H1 (cell line): ENCODE measurements around the gene YARS2. TPM values are rescaled to one million over a fixed set of nuclear protein-coding genes. Genes with fewer than 3 reads are reported as not detected.

Experiments
- CTCF ChIA-PET: fragments of 300-600 bp; sonication (Branson Sonifier 250); formaldehyde crosslinking; loops from one replicate; lab custom pipeline; 2021; ENCODE audit not compliant: partially characterized antibody; lab: Charles Lee
- POLR2A ChIA-PET: fragments of 300-600 bp; sonication (Branson Sonifier 250); formaldehyde crosslinking; loops from one replicate; lab custom pipeline; 2021; ENCODE audit warnings: inconsistent platforms; ENCODE audit not compliant: partially characterized antibody; lab: Charles Lee
- DNase-seq, 2 experiments: peaks; one replicate each; pipeline versions ENCODE4 v3.0.0 to v3.0.0-alpha.2; 2010 to 2022; ENCODE audit warnings: low spot score in 2 of 2, low read depth in 1 of 2, mixed read lengths in 1 of 2
- FAIRE-seq: peaks from 2 replicates; lab custom pipeline; 2011; peaks lifted over from hg19 to GRCh38; lab: Jason Lieb, UNC
- H2AFZ ChIP-seq: 2 replicates; pipeline ENCODE4 v1.8.1; 2012; ENCODE audit warnings: low read length, inconsistent platforms
- H2AK5ac ChIP-seq: 2 replicates; pipeline ENCODE4 v1.6.1; 2013; ENCODE audit warnings: low read depth, low read length
- H2BK120ac ChIP-seq: replicated peaks from 2 replicates; pipeline ENCODE3; 2013; ENCODE audit warnings: low read depth, low read length, inconsistent platforms
- H2BK12ac ChIP-seq: 2 replicates; pipeline ENCODE4 v1.6.1; 2013; ENCODE audit warnings: low read depth, low read length
- H2BK15ac ChIP-seq: 2 replicates; pipeline ENCODE4 v1.6.1; 2013; ENCODE audit warnings: low read length
- H2BK20ac ChIP-seq: 2 replicates; pipeline ENCODE4 v1.6.1; 2013; ENCODE audit warnings: low read length
- H2BK5ac ChIP-seq: 2 replicates; pipeline ENCODE4 v1.6.1; 2013; ENCODE audit warnings: low read depth, low read length
- H3K14ac ChIP-seq: 2 replicates; pipeline ENCODE4 v1.6.1; 2013; ENCODE audit warnings: inconsistent platforms; ENCODE audit not compliant: insufficient read length
- H3K18ac ChIP-seq: 2 replicates; pipeline ENCODE4 v1.6.1; 2013; ENCODE audit warnings: low read length; ENCODE audit errors: extremely low read depth
- H3K23ac ChIP-seq: 2 replicates; pipeline ENCODE4 v1.6.1; 2013; ENCODE audit warnings: inconsistent platforms; ENCODE audit not compliant: insufficient read length
- H3K23me2 ChIP-seq: 2 replicates; pipeline ENCODE4 v1.6.1; 2013; ENCODE audit warnings: low read depth, low read length
- H3K27ac ChIP-seq: 2 replicates; pipeline ENCODE4 v1.6.1; 2011; ENCODE audit warnings: low read depth, low read length, inconsistent platforms
- H3K27me3 ChIP-seq, 4 experiments: replicated peaks in 1 of 4; 1 replicate in 1 of 4; 2 replicates in 3 of 4; pipeline versions ENCODE4 v1.6.1 to v1.8.1; 2011 to 2013; ENCODE audit warnings: low read length in 3 of 4, mild to moderate bottlenecking in 3 of 4, inconsistent platforms in 2 of 4, mixed read lengths in 2 of 4, moderate library complexity in 1 of 4; ENCODE audit not compliant: control insufficient read depth in 3 of 4, insufficient read depth in 3 of 4; ENCODE audit errors: extremely low read depth in 1 of 4
- H3K36me3 ChIP-seq, 4 experiments: 2 replicates each; pipeline versions ENCODE4 v1.6.1 to v1.8.1; 2011 to 2013; ENCODE audit warnings: mild to moderate bottlenecking in 4 of 4, low read length in 3 of 4, moderate library complexity in 2 of 4, control low read depth in 1 of 4, inconsistent platforms in 1 of 4; ENCODE audit not compliant: insufficient read depth in 4 of 4, control insufficient read depth in 2 of 4
- H3K4ac ChIP-seq: replicated peaks from 2 replicates; pipeline ENCODE3; 2013; ENCODE audit warnings: low read length, low read depth, mixed read lengths, inconsistent platforms; ENCODE audit not compliant: insufficient read length
- H3K4me1 ChIP-seq, 4 experiments: replicated peaks in 1 of 4; 1 replicate in 1 of 4; 2 replicates in 3 of 4; pipeline versions ENCODE4 v1.6.1 to v1.8.1; 2011 to 2013; ENCODE audit warnings: low read length in 3 of 4, inconsistent platforms in 2 of 4, mixed read lengths in 1 of 4; ENCODE audit not compliant: insufficient read depth in 4 of 4, control insufficient read depth in 3 of 4
- H3K4me2 ChIP-seq, 2 experiments: 2 replicates each; pipeline versions ENCODE4 v1.6.1 to v1.8.1; 2011 to 2013; ENCODE audit warnings: low read depth in 2 of 2, low read length in 2 of 2, control low read depth in 1 of 2, inconsistent platforms in 1 of 2, mild to moderate bottlenecking in 1 of 2; ENCODE audit not compliant: insufficient read depth in 1 of 2
- H3K4me3 ChIP-seq, 4 experiments: fragments of 200-600, 300-600 bp in 1 of 4; sonication (generic), shearing (Covaris generic), sonication (Bioruptor Twin) in 1 of 4; 2 replicates each; pipeline versions ENCODE4 v1.5.1 to v1.8.1; 2011 to 2016; ENCODE audit warnings: low read length in 4 of 4, low read depth in 3 of 4, control low read depth in 2 of 4, inconsistent platforms in 2 of 4, mild to moderate bottlenecking in 2 of 4, mixed read lengths in 1 of 4, moderate library complexity in 1 of 4; ENCODE audit not compliant: insufficient read depth in 2 of 4; ENCODE audit errors: extremely low read depth in 1 of 4
- H3K56ac ChIP-seq: replicated peaks from 2 replicates; pipeline ENCODE3; 2013; ENCODE audit warnings: low read depth, mild to moderate bottlenecking, mixed read lengths, low read length, inconsistent platforms; ENCODE audit not compliant: insufficient read length
- H3K79me1 ChIP-seq: 2 replicates; pipeline ENCODE4 v1.6.1; 2013; ENCODE audit warnings: low read depth, low read length, control low read depth
- H3K79me2 ChIP-seq, 2 experiments: 2 replicates each; pipeline versions ENCODE4 v1.6.1 to v1.8.1; 2012 to 2013; ENCODE audit warnings: low read length in 2 of 2, mild to moderate bottlenecking in 2 of 2, inconsistent platforms in 1 of 2; ENCODE audit not compliant: insufficient read depth in 2 of 2, control insufficient read depth in 1 of 2
- H3K9ac ChIP-seq, 4 experiments: replicated peaks in 1 of 4; 1 replicate in 1 of 4; 2 replicates in 3 of 4; pipeline versions ENCODE4 v1.6.1 to v1.8.1; 2011 to 2013; ENCODE audit warnings: low read depth in 3 of 4, low read length in 3 of 4, control low read depth in 2 of 4, mild to moderate bottlenecking in 2 of 4, moderate library complexity in 2 of 4, inconsistent platforms in 1 of 4; ENCODE audit errors: extremely low read depth in 1 of 4
- H3K9me3 ChIP-seq, 2 experiments: 2 replicates each; pipeline versions ENCODE4 v1.6.1 to v1.8.1; 2012 to 2013; ENCODE audit warnings: mild to moderate bottlenecking in 2 of 2, moderate library complexity in 2 of 2, control low read depth in 1 of 2, inconsistent platforms in 1 of 2, low read depth in 1 of 2, low read length in 1 of 2, mixed read lengths in 1 of 2; ENCODE audit not compliant: insufficient read depth in 2 of 2
- H4K20me1 ChIP-seq, 2 experiments: replicated peaks in 1 of 2; 2 replicates each; pipeline versions ENCODE3 to v1.8.1; 2011 to 2013; ENCODE audit warnings: inconsistent platforms in 2 of 2, low read length in 2 of 2, mild to moderate bottlenecking in 1 of 2; ENCODE audit not compliant: insufficient read depth in 2 of 2, control insufficient read depth in 1 of 2
- H4K5ac ChIP-seq: 2 replicates; pipeline ENCODE4 v1.6.1; 2013; ENCODE audit warnings: low read length, low read depth, mixed read lengths, inconsistent platforms; ENCODE audit not compliant: insufficient read length
- H4K8ac ChIP-seq: 2 replicates; pipeline ENCODE4 v1.8.0; 2013; ENCODE audit warnings: mild to moderate bottlenecking, moderate library complexity, low read length, inconsistent platforms; ENCODE audit not compliant: insufficient read depth; ENCODE audit errors: extremely low read depth
- H4K91ac ChIP-seq: replicated peaks from 2 replicates; pipeline ENCODE3; 2013; ENCODE audit warnings: low read length, mixed read lengths, inconsistent platforms; ENCODE audit not compliant: insufficient read length
- BCL11A ChIP-seq, 2 experiments: IDR thresholded peaks; one replicate each; pipeline ENCODE4 v1.6.1; 2011; ENCODE audit warnings: low read depth in 2 of 2, low read length in 2 of 2, mild to moderate bottlenecking in 2 of 2
- BRCA1 ChIP-seq: IDR thresholded peaks from 2 replicates; pipeline ENCODE4 v1.6.1; 2012; ENCODE audit warnings: low read depth, low read length, improper control_type of control experiment
- CREB1 ChIP-seq: IDR thresholded peaks from 2 replicates; pipeline ENCODE4 v1.6.1; 2012; ENCODE audit warnings: inconsistent platforms
- JUN ChIP-seq: IDR thresholded peaks from 2 replicates; pipeline ENCODE4 v1.6.1; 2011; ENCODE audit warnings: low read depth, mild to moderate bottlenecking, improper control_type of control experiment, low read length
- NANOG ChIP-seq: IDR thresholded peaks from 2 replicates; pipeline ENCODE4 v1.6.1; 2011; ENCODE audit warnings: low read length, low read depth, mild to moderate bottlenecking, inconsistent platforms; ENCODE audit not compliant: insufficient read depth, poor library complexity, severe bottlenecking
- POU5F1 ChIP-seq: IDR thresholded peaks from 2 replicates; pipeline ENCODE4 v1.6.1; 2011; ENCODE audit warnings: low read depth, mild to moderate bottlenecking, low read length, moderate library complexity
- RXRA ChIP-seq: IDR thresholded peaks from 2 replicates; pipeline ENCODE4 v1.6.1; 2011; ENCODE audit warnings: low read depth, mild to moderate bottlenecking, low read length, moderate library complexity; ENCODE audit not compliant: insufficient read depth
- SIRT6 ChIP-seq: IDR thresholded peaks from one replicate; pipeline ENCODE4 v1.7.1; 2012; ENCODE audit warnings: low read length, inconsistent platforms
- TAF1 ChIP-seq: IDR thresholded peaks from 2 replicates; pipeline ENCODE4 v1.6.1; 2011; ENCODE audit warnings: mild to moderate bottlenecking, low read depth, low read length
- TBP ChIP-seq: IDR thresholded peaks from 2 replicates; pipeline ENCODE4 v1.6.1; 2011; ENCODE audit warnings: low read depth, low read length, improper control_type of control experiment
- TEAD4 ChIP-seq: IDR thresholded peaks from 2 replicates; pipeline ENCODE4 v1.6.1; 2012; ENCODE audit warnings: low read depth, low read length, inconsistent platforms, mixed read lengths
- YY1 ChIP-seq: IDR thresholded peaks from 2 replicates; pipeline ENCODE4 v1.6.1; 2011; ENCODE audit warnings: low read depth, mild to moderate bottlenecking, low read length
- WGBS, 2 experiments: shearing (Covaris generic) in 1 of 2; methylation state at CpG; one replicate each; pipeline versions ENCODE4 v1.1.6 to v1.1.7; 2013 to 2015; ENCODE audit warnings: low lambda C conversion rate in 2 of 2, mixed read lengths in 2 of 2, inconsistent platforms in 1 of 2, low coverage in 1 of 2, missing lambda C conversion rate in 1 of 2; ENCODE audit not compliant: insufficient replicate concordance in 2 of 2, insufficient coverage in 1 of 2, insufficient read length in 1 of 2; ENCODE audit errors: extremely low coverage in 1 of 2, missing lambda C conversion rate in 1 of 2; 5-methylcytosine and 5-hydroxymethylcytosine counted together
- polyA plus RNA-seq, 7 experiments: library from polyadenylated mRNA; depleted of rRNA in 3 of 7; stranded (reverse) in 5 of 7; unstranded in 2 of 7; fragments of >200 nt in 5 of 7; fragments of 200-250 nt in 2 of 7; gene quantifications; 1 replicate in 5 of 7; 2 replicates in 1 of 7; 4 replicates in 1 of 7; pipeline versions ENCODE4 v1.2.1 to v1.2.3, GENCODE V29; 2011 to 2013; ENCODE audit warnings: missing spikeins in 2 of 7, mixed read lengths in 2 of 7
- total RNA-seq: library from RNA; stranded (reverse); fragmentation: NEBNext Ultra II Directional; extraction: Animal tissue kit (Norgen Biotek cat#: 25700); gene quantifications from 2 replicates; pipeline ENCODE4 v1.2.1, GENCODE V29; 2021

The YARS2 gene
- total and polyA plus RNA-seq, 2 of the 8 experiments (the other 6 are each of a cell fraction or from before 2014, with no cell fraction given), result 29.9 to 41.4 TPM

DNA sequence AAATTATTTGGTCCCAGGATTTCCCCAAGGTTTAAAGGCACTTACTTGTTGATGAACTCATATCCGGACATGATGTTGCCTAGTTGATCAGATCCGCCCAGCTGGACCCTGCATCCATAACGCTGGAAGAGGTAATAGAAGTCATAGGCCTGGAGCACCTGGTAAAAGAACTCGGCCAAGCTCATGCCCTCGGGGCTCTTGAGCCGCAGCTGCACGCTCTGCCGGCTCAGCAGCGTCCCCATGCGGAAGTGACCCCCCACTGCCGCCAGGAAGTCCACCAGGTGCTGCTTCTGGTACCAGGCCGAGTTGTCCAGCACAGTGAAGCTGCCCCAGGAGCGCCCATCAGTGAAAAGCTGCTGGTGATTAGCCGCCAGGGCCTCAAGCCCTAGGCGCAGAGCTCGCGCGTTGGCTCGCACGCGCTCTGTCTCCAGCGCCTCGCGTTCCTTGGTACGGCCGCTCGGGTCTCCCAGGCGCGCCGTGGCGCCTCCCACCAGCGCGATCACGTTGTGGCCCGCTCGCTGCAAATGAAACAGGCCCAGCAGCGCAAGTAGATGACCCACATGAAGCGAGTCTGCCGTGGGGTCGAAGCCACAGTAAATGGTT, 545 bp downstream of the YARS2 start:
- Histone ChIP-seq H3K9me3 (no peaks in the 10 kb centered on the region), H2BK5ac (peak overlapping the region; percentile 97), H3K23ac (no peak overlapping the region), H3K27ac (peak overlapping the region; percentile 92), H4K5ac (peak overlapping the region; percentile 96), H3K18ac (peak overlapping the region; percentile 84), H3K4me3 (peak overlapping the region; percentile 77 to 100 (median 98)), H3K79me2 (peaks cover 0 to 24% of the 10 kb centered on the region in 2 experiments; a peak in 2 of 4 replicates), H3K23me2 (peaks cover 4% of the 10 kb centered on the region), H2AFZ (peak overlapping the region; percentile 92), H3K4me1 (peaks cover 0 to 3% (median 1%) of the 10 kb centered on the region in 4 experiments; a peak in 2 of 7 replicates), H2BK12ac (peak overlapping the region; percentile 56; the same call in 1 of the 2 replicates), H4K20me1 (no peaks in the 10 kb centered on the region), H3K36me3 (peaks cover 3 to 31% (median 21%) of the 10 kb centered on the region in 4 experiments), H2BK20ac (no peak overlapping the region), H3K27me3 (no peaks in the 10 kb centered on the region; a peak in 1 of 7 replicates), H3K56ac (peak overlapping the region; percentile 87), H4K91ac (peak overlapping the region; percentile 84), H2AK5ac (no peak overlapping the region), H3K79me1 (no peaks in the 10 kb centered on the region), H3K4me2 (peak overlapping the region; percentile 20 to 97), H3K4ac (peak overlapping the region; percentile 92), H3K14ac (no peak overlapping the region), H2BK120ac (peak overlapping the region; percentile 30), H3K9ac (peak overlapping the region; percentile 81 to 98 (median 92)), H2BK15ac (peak overlapping the region; percentile 36; the same call in 1 of the 2 replicates), H4K8ac (peak overlapping the region; percentile 100; the same call in 1 of the 2 replicates)
- ChIA-PET POLR2A (interaction anchor here (0.6 to 3.9 kb wide), 37 partner anchors 9 to 1268 kb away, joined by 3 to 22 read pairs (median 4); partner anchors contain the start of genes ETFBKMT and PKP2), CTCF (interaction anchor here (0.6 to 4.1 kb wide), 43 partner anchors 8 to 672 kb away, joined by 3 to 54 read pairs (median 4); partner anchors contain the start of gene PKP2)
- WGBS, 2 experiments, result 1% methylated on average over 40 of the region's 40 CpGs; no CpG with 5 or more reads in 1 of the 2 experiments
- peak; percentile 83 to 92 for DNase-seq
- no peak for FAIRE-seq
- TF ChIP-seq TAF1 (no peak), TBP (peak; percentile 47; the same call in 1 of the 2 replicates), CREB1 (peak; percentile 39; the same call in 1 of the 2 replicates), BCL11A (IDR thresholded peaks at IDR 0.05; ENCODE audit: low read depth in 2 of 2, low read length in 2 of 2) (no peak), NANOG (no peak), RXRA (no peak), SIRT6 (no peak), POU5F1 (no peak), BRCA1 (0 out of 2 replicates have a peak, but pooled peaks have one; percentile 1), YY1 (peak; percentile 45; the same call in 1 of the 2 replicates), TEAD4 (no peak), JUN (no peak)
